HG02884 (cell line): ENCODE data around the gene RNF113B.

Source experiments
- ATAC-seq: cut with Tn5 transposase; IDR thresholded peaks from one replicate; pipeline ENCODE4 v1.9.1; 2021; ENCODE audit warnings: mild to moderate bottlenecking, moderate library complexity; ENCODE audit not compliant: unreplicated experiment

RNF113B gene

GRCh38 chr13:98142380-98143156 lies 34.5 kb downstream of the RNF113B start, which contains the start of gene FARP1:
Gene FARP1 (plus strand): TSS chr13:98143094. CDS start chr13:98213243, 70,149 bp downstream.
- ATAC-seq: peak; percentile 61

GRCh38 chr13:98141509-98142379 lies 35.3 kb downstream of the RNF113B start:
- no peak for ATAC-seq

DNA sequence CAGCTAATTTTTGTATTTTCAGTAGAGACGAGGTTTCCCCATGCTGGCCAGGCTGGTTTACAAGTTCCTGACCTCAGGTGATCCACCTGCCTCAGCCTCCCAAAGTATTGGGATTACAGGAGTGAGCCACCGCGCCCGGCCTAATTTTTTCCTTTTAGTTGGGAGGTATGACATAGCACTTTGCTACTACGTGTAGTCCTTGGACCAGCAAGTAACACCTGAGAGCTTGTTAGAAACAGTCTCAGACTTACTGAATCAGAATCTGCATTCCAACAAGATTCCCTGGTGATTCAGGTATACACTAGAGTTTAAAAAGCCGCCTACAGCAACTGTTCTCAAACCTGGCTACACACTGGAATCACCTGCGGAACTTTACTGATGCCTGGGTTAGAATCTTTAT lies 36.0 kb downstream of the RNF113B start:
- no peak for ATAC-seq

DNA sequence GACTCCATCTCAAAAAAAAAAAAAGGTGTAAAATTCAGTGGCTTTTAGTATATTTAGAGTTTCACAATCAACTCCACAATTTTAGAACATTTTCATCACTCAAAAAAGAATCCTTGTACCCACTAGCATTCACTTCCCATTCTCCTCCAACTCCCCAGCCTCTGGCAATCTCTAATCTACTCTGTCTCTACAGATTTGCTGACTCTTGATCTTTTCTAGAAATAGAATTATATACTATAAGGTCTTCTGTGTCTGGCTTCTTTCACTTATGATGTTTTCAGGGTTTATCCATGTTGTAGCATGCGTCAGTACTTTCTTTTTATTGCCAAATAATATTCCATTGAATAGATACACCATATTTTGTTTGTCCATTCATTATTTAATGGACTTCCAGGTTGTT lies 42.2 kb downstream of the RNF113B start:
- no peak for ATAC-seq

GRCh38 chr13:98133946-98134345 lies 43.1 kb downstream of the RNF113B start:
- peak; percentile 93 for ATAC-seq

DNA sequence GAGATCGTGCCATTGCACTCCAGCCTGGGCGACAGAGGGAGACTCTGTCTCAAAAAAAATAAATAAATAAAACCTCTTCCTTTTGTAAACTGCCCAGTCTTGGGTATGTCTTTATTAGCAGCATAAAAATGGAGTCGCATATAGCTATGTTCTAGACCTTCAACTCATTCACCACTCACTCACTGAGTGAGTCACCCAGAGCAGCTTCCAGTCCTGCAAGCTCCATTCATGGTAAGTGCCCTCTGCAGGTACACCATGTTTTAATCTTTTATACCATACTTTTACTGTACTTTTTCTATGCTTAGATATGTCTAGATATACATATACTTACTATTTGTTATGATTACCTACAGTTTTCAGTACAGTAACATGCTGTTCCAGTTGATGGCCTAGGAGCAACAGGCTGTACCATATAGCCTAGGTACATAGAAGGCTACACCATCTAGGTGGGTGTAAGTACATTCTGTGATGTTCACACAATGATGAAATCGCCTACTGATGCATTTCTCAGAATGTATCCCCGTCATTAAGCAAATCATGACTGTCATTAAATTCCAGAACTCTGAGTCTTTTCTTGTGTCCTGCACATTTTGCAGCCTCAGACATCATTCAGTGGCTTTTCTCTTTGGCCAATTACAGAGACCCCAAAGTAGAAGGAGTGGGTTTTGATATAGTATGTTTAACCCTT lies 47.9 kb downstream of the RNF113B start:
- ATAC-seq: no peak
